GM18909 (cell line): ENCODE measurements around the gene OTOG.

Experiments used
- ATAC-seq: cut with Tn5 transposase; IDR thresholded peaks from one replicate; pipeline ENCODE4 v1.9.1; 2021; ENCODE audit warnings: mild to moderate bottlenecking; ENCODE audit not compliant: unreplicated experiment, poor library complexity

Gene OTOG

GRCh38 chr11:17642370-17642769 lies 95.3 kb downstream of the OTOG start:
- ATAC-seq = no peak

GRCh38 chr11:17642980-17643379 lies 95.9 kb downstream of the OTOG start:
- no peak for ATAC-seq

DNA sequence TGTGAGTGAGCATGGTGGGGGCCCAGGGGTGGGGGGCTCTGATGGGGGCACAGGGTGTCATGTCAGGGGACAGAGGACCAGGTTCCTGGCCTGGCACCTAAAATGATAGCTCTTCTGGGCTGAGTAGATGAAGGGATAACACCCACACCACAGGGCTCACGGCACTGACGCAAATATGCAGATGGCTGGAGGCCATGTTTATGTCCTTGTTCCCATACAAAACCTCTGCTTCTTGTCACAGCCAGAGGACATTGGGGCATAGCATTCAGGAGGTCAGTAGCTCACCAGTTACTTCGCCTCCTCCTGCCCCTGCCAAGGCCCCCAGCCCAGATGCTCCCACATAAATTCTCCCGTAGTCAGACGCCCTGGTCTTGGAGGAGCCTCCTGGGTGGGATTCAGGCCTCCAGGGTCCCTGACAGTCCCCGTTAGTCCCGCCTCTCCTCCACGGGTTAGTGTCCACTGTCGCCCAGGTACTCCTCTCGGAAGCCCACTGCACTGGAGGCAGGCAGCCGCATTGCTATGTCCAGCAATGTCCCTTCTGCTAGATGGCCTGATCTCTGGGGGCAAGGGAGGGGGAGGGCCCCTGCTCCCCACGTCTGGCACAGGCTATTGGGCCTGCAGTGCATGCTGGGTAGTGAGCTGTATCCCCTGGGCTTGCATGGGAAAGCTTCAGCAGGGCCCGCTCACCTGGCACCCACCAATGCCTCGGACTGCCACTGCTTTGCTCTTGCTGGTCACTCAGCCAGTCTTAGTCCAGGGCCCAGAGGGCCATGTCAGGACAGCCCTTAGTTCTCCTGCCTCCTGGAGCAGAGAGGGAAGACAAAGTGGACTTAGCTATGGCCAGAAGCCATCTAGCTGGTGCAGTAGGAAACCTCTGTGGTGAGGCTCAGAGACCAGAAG lies 96.7 kb downstream of the OTOG start:
- no peak for ATAC-seq

GRCh38 chr11:17645190-17645970 lies 98.3 kb downstream of the OTOG start:
- ATAC-seq = no peak

GRCh38 chr11:17646451-17647145 lies 99.5 kb downstream of the OTOG start:
- ATAC-seq = no peak

DNA sequence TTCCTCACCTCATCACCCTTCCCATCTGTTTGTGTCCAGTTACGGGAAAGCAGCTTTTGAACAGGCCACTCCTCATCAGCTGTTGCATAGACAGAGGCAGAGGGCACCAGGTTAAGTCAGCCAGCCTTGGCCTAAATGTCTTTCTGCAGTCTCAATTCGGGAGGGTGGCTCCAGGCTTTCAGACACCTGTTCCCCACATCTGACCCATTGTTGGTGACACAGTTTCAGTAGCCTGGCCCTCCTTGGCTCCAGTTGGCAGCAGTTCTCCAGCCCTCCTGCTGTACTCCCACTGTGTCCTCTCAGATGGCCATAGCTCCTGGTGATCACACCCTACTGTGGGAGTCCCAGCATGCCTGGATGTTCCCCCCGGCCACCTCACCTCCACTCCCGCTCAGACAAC lies 101.5 kb downstream of the OTOG start:
- no peak for ATAC-seq

DNA sequence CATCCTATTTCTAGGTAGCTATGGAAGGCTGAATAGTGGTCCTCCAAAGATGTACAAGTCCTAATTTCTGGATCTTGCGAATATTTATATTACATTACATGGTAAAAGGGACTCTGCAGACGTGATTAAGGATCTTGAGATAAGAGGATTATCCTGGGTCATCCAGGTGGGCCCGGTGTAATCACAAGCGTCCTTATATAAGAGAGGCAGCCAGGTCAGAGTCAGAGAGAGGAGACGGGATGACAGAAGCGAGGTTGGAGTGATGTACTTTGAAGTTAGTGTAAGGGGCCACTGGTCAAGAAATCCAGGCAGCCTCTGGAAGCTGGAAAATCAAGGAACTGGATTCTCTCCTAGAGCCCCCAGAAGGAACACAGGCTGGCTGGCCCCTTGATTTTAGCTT lies 102.2 kb downstream of the OTOG start:
- ATAC-seq = no peak

DNA sequence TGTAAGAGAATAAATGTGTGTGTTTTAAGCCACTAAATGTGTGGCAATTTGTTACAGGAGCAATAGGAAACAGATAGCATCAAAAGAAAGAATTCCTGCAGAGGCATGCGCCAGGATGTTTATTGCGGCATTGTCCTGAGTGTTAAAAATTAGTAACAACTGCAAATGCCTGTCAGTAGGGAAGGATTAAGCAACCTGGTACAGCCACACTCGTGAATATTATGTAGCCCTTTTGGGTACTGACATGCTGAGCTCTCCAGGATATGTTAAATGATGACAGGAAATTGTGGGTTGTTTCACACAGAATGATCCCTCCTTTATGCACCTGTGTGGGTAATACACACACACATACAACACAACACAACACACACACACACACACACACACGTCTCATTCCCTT lies 102.6 kb downstream of the OTOG start:
- ATAC-seq = no peak

- ATAC-seq = no peak
Observed at GRCh38 chr11:17650127-17650911, 103.3 kb downstream of the OTOG start.

DNA sequence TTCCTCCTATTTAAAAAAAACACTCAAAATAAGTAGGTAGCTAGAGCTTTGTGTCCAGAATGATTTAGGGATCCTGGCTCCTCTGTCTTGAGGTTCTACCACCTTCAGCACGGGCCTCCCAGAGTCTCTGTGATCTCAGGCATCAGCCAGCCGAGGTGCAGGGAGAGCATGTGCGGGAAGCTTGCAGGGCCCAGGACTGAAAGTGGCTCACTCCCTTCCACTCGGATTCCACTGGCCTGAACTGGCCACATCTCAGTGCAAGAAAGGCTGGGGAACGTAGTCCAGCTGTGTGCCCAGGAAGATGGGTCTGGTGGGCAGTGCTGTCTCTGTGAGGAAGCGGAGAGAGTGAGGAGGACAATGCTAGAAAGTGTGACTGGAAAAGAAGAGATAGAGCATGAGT lies 104.0 kb downstream of the OTOG start:
- no peak for ATAC-seq

DNA sequence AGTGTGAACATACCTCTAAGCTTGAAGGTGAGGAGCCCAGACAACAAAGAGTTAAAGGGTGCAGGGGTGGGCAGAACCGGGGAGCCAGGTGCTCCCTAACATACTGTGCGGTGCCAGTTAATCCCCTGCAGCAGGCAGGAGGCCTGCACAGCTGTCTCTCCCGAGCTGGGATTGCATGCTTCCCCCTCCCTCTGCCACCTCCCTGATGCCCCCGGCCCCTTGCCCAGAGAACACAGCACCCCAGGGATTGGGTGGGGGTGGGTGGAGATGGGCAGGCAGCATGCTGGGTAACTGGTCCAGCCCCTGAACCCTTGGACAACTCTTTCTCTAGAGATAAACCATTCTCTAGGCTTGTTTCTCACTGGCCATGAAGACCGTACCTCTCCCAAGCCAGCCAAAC lies 104.6 kb downstream of the OTOG start:
- ATAC-seq = no peak

DNA sequence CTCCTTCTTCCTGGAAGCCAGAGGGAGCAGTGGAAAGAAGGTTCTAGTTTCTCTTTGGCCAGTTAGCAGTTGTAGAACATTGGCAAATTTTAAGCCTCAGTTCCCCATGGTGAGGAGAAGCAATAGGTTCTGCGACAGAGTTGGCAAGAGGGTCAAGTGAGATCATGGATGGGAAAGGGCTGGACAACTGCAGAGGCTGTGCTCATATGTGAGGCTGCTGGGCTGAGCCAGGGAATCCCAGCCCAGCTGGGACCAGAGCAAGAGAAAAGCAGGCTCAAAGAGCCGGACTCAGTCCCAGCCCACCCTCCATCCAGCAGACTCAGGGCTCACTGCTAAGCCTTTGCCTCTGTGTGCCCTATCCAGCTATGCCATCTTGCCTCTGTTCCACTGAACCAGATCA lies 105.5 kb downstream of the OTOG start:
- ATAC-seq = no peak

GRCh38 chr11:17653611-17654010 lies 106.6 kb downstream of the OTOG start:
- no peak for ATAC-seq

GRCh38 chr11:17655682-17656081 lies 108.6 kb downstream of the OTOG start:
- no peak for ATAC-seq

- no peak for ATAC-seq
Observed at GRCh38 chr11:17658211-17658610, 111.2 kb downstream of the OTOG start.

DNA sequence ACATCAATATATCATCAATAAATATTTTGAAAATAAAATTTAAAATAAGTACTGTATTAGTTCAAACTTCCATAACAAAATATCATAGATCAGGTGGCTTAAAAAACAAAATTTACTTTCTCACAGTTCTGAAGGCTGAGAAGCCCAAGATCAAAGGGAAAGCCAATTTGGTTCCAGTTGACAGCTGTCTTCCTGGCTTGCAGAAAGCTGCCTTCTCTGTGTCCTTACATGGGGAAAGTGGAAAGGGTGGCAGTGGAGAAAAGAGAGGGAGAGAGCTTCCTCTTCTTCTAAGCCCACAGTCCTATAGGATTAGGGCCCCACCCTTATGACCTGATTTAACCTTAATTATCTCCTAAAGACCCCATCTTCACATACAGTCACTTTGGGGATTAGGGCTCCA lies 121.1 kb downstream of the OTOG start:
- no peak for ATAC-seq

DNA sequence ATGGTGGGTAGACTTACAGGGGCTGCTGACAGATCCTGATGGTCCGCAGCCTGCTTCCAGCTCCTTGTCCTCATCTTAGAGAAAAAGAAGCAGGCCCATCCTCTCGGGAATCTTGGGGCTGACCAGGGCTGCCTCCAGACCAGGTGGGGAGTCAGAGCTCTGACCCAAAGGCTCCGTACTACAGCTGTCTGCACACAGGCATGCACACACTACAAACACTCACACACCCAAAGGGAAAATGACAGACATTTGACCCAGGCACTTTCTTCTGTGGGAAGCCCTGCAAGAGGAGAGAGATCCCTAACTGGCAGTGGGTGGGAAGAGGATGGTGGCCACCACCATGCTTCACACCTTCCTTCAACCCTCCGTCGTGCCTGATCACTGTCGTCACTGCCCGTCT lies 125.4 kb downstream of the OTOG start:
- ATAC-seq = no peak

DNA sequence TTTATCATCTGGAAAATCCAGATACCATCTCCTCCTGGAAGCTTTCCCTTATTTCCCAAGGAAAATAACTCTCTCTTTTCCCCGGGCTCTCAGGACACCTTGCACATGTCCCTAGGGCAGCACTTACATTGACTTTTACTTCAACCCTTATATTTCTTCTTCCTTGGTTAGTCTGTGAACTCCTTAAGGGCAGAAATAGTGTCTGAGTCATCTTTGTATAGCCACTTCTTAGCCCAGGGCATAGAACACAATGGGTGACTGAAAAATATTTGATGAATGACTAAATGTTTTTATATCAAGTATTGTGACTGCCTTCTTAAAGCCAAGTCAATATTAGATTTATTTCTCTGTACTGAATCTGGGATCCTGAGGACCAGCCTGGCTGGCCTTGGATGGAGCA lies 126.9 kb downstream of the OTOG start:
- ATAC-seq = no peak

GRCh38 chr11:17682848-17683247 lies 135.8 kb downstream of the OTOG start:
- no peak for ATAC-seq
